Psoas muscle (tissue), 8 donors: ENCODE data around the gene ZNF564. TPM values are rescaled to one million over a fixed set of nuclear protein-coding genes. Genes with fewer than 3 reads are reported as not detected.
"Not testable (repeated sequence)": the region's sequence is repeated elsewhere in the genome, so short reads cannot be mapped to it uniquely, and the experiment has no call there.

Experiments used
- ATAC-seq, 4 donors: fragments of 200-7000 bp; cut with Tn5 transposase; one replicate each; pipeline ENCODE4 v1.9.1; 2020; ENCODE audit warnings: moderate library complexity in 3 of 4, mild to moderate bottlenecking in 2 of 4
- DNase-seq, 2 donors: peaks; one replicate each; pipeline ENCODE4 v3.0.0-alpha.2; 2020
- H3K27ac ChIP-seq: fragments of 200-600 bp; one replicate; pipeline ENCODE4 v1.8.0; 2022
- H3K27me3 ChIP-seq, 3 donors: fragments of 200-600 bp in 1 of 3; one replicate each; pipeline versions ENCODE4 v1.6.1 to v1.8.0; 2013 to 2022; ENCODE audit warnings: low read length in 2 of 3, mild to moderate bottlenecking in 2 of 3, moderate library complexity in 1 of 3; ENCODE audit not compliant: insufficient read depth in 3 of 3
- H3K36me3 ChIP-seq, 2 donors: fragments of 200-600 bp in 1 of 2; one replicate each; pipeline versions ENCODE4 v1.6.1 to v1.8.0; 2013 to 2022; ENCODE audit warnings: low read depth in 1 of 2, mild to moderate bottlenecking in 1 of 2, moderate library complexity in 1 of 2; ENCODE audit not compliant: insufficient read depth in 1 of 2
- H3K4me1 ChIP-seq: fragments of 200-600 bp; one replicate; pipeline ENCODE4 v1.8.0; 2022
- H3K4me3 ChIP-seq: fragments of 200-600 bp; one replicate; pipeline ENCODE4 v1.8.0; 2022; ENCODE audit warnings: mild to moderate bottlenecking
- H3K9me3 ChIP-seq: fragments of 200-600 bp; one replicate; pipeline ENCODE4 v1.8.0; 2022
- WGBS, 3 donors: extraction: QIAGEN DNeasy Blood & Tissue Kit; methylation state at CpG; one replicate each; pipeline versions ENCODE4 v1.1.6 to v1.1.7; 2013; 5-methylcytosine and 5-hydroxymethylcytosine counted together
- intact Hi-C, 2 donors: fragments of 100-400 bp; cut with DNase I; formaldehyde crosslinking; loops; one replicate each; pipeline versions ENCODE4 v1.11.0 to v1.14.2; 2022
- polyA plus RNA-seq, 3 donors: library from polyadenylated mRNA; stranded (reverse); fragments of 200-250 nt; gene quantifications; one replicate each; pipeline ENCODE4 v1.2.3, GENCODE V29; 2013
- total RNA-seq, 4 donors: library from RNA; stranded (reverse); fragmentation: NEBNext Ultra II Directional in 2 of 4; extraction: Animal tissue kit (Norgen Biotek cat#: 25700) in 2 of 4; gene quantifications; one replicate each; pipeline versions ENCODE4 v1.2.1 to v1.2.4, GENCODE V29; 2021 to 2023
- TF ChIP-seq, protein P1 (sequence below): fragments of 200-600 bp; IDR thresholded peaks from one replicate; pipeline ENCODE4 v1.8.0; 2022; ENCODE audit warnings: antibody characterized with exemption
- donor health status: healthy with polysubstance abuse.
- donor health status: DM: no; HTN: no; CAD: no; lungs with moderate emphysema.
- donor health status: Bipolar disorder and iron deficiency.
- donor health status: healthy.
- donor health status: DM: yes; HTN: yes; CAD: no.
- donor health status: DM: no; HTN: no; CAD: no.
- donor health status: DM: no; HTN: no; CAD: no.
- donor health status: DM: yes; HTN: yes; CAD: no.

ZNF564 gene
- total and polyA plus RNA-seq, 7 donors = 3.2 to 6.2 (median 4.8) TPM

DNA sequence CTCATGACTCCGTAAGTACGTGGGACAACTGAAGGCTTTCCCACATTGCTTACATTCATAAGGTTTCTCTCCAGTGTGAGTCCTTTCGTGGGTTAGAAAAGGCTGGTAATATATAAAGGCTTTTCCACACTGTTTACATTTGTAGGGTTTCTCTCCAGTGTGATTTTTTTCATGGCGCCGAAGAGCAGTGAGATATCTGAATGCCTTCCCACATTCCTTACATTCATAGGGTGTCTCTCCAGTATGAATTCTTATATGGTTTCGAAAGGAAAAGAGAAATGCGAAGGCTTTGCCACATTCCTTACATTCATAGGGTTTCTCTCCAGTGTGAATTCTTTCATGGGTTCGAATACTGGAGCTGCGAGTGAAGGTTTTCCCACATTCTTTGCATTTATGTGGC lies 29.8 kb upstream of the ZNF564 start:
- H3K27ac ChIP-seq = no peak overlapping the region
- H3K36me3 ChIP-seq = peaks cover 15 to 50% of the 10 kb centered on the region in 2 donors
- intact Hi-C loops = no loop called here
- TF ChIP-seq, protein P1, sequence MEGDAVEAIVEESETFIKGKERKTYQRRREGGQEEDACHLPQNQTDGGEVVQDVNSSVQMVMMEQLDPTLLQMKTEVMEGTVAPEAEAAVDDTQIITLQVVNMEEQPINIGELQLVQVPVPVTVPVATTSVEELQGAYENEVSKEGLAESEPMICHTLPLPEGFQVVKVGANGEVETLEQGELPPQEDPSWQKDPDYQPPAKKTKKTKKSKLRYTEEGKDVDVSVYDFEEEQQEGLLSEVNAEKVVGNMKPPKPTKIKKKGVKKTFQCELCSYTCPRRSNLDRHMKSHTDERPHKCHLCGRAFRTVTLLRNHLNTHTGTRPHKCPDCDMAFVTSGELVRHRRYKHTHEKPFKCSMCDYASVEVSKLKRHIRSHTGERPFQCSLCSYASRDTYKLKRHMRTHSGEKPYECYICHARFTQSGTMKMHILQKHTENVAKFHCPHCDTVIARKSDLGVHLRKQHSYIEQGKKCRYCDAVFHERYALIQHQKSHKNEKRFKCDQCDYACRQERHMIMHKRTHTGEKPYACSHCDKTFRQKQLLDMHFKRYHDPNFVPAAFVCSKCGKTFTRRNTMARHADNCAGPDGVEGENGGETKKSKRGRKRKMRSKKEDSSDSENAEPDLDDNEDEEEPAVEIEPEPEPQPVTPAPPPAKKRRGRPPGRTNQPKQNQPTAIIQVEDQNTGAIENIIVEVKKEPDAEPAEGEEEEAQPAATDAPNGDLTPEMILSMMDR = no peak
- no peaks in the 10 kb centered on the region for H3K4me1 ChIP-seq
- DNase-seq = no peak
- 84 to 92% (median 87%) methylated on average over 9 of the region's 9 CpGs for WGBS, 3 donors
- no peak for ATAC-seq
- H3K4me3 ChIP-seq = no peak overlapping the region
- H3K27me3 ChIP-seq = no peaks in the 10 kb centered on the region
- H3K9me3 ChIP-seq = peaks cover 35% of the 10 kb centered on the region

DNA sequence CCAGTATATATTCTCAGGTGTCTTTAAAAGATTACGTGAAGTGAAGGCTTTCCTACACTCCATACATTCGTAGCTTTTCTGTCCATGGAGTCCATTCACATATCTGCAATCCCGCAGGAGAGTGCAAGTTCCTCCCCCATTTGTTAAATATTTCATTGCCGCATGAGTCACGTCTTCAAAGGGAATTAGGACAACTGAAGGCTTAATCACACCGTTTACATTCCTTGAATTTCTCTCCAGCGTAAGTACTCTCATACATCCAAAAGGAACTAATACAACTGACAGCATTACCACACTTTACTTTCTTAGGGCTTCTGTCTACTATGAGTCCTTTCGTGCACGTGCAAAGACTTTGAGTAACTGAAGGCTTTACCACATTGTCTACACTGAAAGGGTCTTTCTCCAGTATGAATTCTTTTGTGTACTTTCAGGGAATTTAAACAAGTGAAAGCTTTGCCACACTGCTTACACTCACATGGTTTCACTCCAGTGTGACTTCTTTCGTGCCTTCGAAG lies 29.0 kb upstream of the ZNF564 start:
- Histone ChIP-seq H3K9me3 (peaks cover 35% of the 10 kb centered on the region), H3K4me1 (no peaks in the 10 kb centered on the region), H3K4me3 (no peak overlapping the region), H3K27ac (no peak overlapping the region), H3K27me3 (no peaks in the 10 kb centered on the region), H3K36me3 (peaks cover 15 to 50% of the 10 kb centered on the region in 2 donors)
- DNase-seq (no peak), ATAC-seq (no peak)
- TF ChIP-seq, protein P1 = no peak
- 93 to 95% (median 95%) methylated on average over 11 of the region's 11 CpGs for WGBS, 3 donors
- intact Hi-C loops = no loop called here

DNA sequence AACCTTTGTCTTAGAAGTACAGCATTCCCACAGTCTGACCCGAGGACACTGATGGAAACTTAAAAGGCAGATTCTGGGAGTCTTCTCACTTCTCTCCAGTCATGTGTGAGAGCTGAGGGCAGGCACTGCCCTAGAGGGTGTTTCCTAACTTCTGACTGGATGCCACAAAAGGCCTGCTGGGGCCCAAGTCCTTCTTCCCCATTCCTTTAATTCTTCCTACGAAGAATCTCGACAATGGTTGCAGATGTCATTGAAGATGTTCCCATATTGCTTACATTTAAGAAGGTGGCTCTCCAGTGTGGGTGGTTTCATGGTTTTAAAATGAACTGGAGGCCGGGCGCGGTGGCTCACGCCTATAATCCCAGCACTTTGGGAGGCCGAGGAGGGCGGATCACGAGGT lies 27.4 kb upstream of the ZNF564 start:
- ATAC-seq (no peak), DNase-seq (no peak)
- 97 to 98% (median 98%) methylated on average over 10 of the region's 10 CpGs for WGBS, 3 donors
- H3K27ac ChIP-seq = no peak overlapping the region
- no peaks in the 10 kb centered on the region for H3K4me1 ChIP-seq
- H3K9me3 ChIP-seq = peaks cover 35% of the 10 kb centered on the region
- H3K27me3 ChIP-seq = no peaks in the 10 kb centered on the region
- TF ChIP-seq, protein P1 = no peak
- peaks cover 15 to 50% of the 10 kb centered on the region in 2 donors for H3K36me3 ChIP-seq
- intact Hi-C loops = no loop called here
- no peak overlapping the region for H3K4me3 ChIP-seq

DNA sequence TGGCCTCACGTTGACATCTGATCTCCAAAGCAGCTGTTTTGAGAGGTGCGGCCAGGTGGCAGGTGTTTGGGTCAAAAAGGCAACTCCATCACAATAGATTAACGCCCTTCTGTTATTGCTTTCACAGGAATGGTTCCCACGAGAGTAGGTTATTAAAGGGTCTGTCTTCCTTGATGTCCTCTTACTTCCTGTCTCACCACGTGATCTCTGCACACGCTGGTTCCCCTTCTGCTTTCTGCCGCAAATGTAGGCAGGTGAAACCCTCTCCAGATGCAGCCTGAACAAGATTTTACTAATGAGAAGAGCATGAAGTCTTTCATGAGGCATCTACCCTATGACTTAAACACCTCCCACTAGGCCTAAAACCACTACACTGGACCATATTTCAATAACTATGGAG lies 22.8 kb upstream of the ZNF564 start:
- Histone ChIP-seq H3K4me1 (no peaks in the 10 kb centered on the region), H3K36me3 (peaks cover 0 to 15% of the 10 kb centered on the region in 2 donors), H3K27me3 (no peaks in the 10 kb centered on the region), H3K27ac (no peak overlapping the region), H3K9me3 (peaks cover 11% of the 10 kb centered on the region), H3K4me3 (no peak overlapping the region)
- DNase-seq (no peak), ATAC-seq (no peak)
- TF ChIP-seq, protein P1 = no peak
- 52 to 61% (median 53%) methylated on average over 7 of the region's 7 CpGs for WGBS, 3 donors
- intact Hi-C loops = no loop called here

DNA sequence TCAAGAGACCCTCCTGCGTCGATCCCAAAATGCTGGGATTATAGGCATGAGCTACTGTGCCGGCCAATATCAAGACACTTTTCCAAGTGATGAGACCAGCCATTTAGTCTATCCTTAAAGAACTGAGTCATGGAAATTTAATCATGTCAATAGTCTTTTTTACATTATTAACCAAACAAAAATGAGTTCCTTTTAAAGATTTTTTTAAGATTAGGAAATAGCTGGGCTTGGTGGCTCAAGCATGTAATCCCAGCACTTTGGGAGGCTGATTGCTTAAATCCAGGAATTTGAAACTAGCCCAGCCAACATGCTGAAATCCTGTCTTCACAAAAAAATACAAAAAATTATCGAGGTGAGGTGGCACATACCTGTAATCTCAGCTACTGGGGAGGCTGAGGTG lies 16.7 kb upstream of the ZNF564 start:
- no peak overlapping the region for H3K4me3 ChIP-seq
- intact Hi-C loops = loop anchor here in 1 of 2 donors (10.0 kb wide), 1 partner anchor 107 kb away; no protein-coding TSS in a partner anchor

DNA sequence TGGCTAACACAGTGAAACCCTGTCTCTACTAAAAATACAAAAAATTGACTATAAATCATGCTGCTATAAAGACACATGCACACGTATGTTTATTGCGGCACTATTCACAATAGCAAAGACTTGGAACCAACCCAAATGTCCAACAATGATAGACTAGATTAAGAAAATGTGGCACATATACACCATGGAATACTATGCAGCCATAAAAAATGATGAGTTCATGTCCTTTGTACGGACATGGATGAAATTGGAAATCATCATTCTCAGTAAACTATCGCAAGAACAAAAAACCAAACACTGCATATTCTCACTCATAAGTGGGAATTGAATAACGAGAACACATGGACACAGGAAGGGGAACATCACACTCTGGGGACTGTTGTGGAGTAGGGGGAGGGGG lies 15.1 kb upstream of the ZNF564 start:
- H3K9me3 ChIP-seq, H3K36me3 ChIP-seq, H3K4me1 ChIP-seq, H3K4me3 ChIP-seq, DNase-seq, H3K27ac ChIP-seq, H3K27me3 ChIP-seq, ATAC-seq: not testable (repeated sequence)
- WGBS, 3 donors = 85 to 95% (median 89%) methylated on average over 5 of the region's 5 CpGs
- intact Hi-C loops = loop anchor here in 1 of 2 donors (10.0 kb wide), 1 partner anchor 108 kb away; no protein-coding TSS in a partner anchor

More for the DNA sequence above, 16.7 kb upstream of the ZNF564 start:
- 80 to 88% (median 81%) methylated on average over 4 of the region's 4 CpGs for WGBS, 3 donors
- Histone ChIP-seq H3K27me3 (no peaks in the 10 kb centered on the region), H3K27ac (no peak overlapping the region), H3K36me3 (no peaks in the 10 kb centered on the region), H3K4me1 (no peaks in the 10 kb centered on the region), H3K9me3 (no peaks in the 10 kb centered on the region)
- DNase-seq = no peak
- no peak for ATAC-seq
- TF ChIP-seq, protein P1 = no peak
